H1 (cell line): Measurements from ENCODE around the gene FZD4. TPM values are rescaled to one million over a fixed set of nuclear protein-coding genes. Genes with fewer than 3 reads are reported as not detected.

Experiments used
- CTCF ChIA-PET: fragments of 300-600 bp; sonication (Branson Sonifier 250); formaldehyde crosslinking; loops from one replicate; lab custom pipeline; 2021; ENCODE audit not compliant: partially characterized antibody; lab: Charles Lee
- POLR2A ChIA-PET: fragments of 300-600 bp; sonication (Branson Sonifier 250); formaldehyde crosslinking; loops from one replicate; lab custom pipeline; 2021; ENCODE audit warnings: inconsistent platforms; ENCODE audit not compliant: partially characterized antibody; lab: Charles Lee
- DNase-seq, 2 experiments: peaks; one replicate each; pipeline versions ENCODE4 v3.0.0 to v3.0.0-alpha.2; 2010 to 2022; ENCODE audit warnings: low spot score in 2 of 2, low read depth in 1 of 2, mixed read lengths in 1 of 2
- FAIRE-seq: peaks from 2 replicates; lab custom pipeline; 2011; peaks lifted over from hg19 to GRCh38; lab: Jason Lieb, UNC
- H2AFZ ChIP-seq: 2 replicates; pipeline ENCODE4 v1.8.1; 2012; ENCODE audit warnings: low read length, inconsistent platforms
- H2AK5ac ChIP-seq: 2 replicates; pipeline ENCODE4 v1.6.1; 2013; ENCODE audit warnings: low read depth, low read length
- H2BK120ac ChIP-seq: replicated peaks from 2 replicates; pipeline ENCODE3; 2013; ENCODE audit warnings: low read depth, low read length, inconsistent platforms
- H2BK12ac ChIP-seq: 2 replicates; pipeline ENCODE4 v1.6.1; 2013; ENCODE audit warnings: low read depth, low read length
- H2BK15ac ChIP-seq: 2 replicates; pipeline ENCODE4 v1.6.1; 2013; ENCODE audit warnings: low read length
- H2BK20ac ChIP-seq: 2 replicates; pipeline ENCODE4 v1.6.1; 2013; ENCODE audit warnings: low read length
- H2BK5ac ChIP-seq: 2 replicates; pipeline ENCODE4 v1.6.1; 2013; ENCODE audit warnings: low read depth, low read length
- H3K14ac ChIP-seq: 2 replicates; pipeline ENCODE4 v1.6.1; 2013; ENCODE audit warnings: inconsistent platforms; ENCODE audit not compliant: insufficient read length
- H3K18ac ChIP-seq: 2 replicates; pipeline ENCODE4 v1.6.1; 2013; ENCODE audit warnings: low read length; ENCODE audit errors: extremely low read depth
- H3K23ac ChIP-seq: 2 replicates; pipeline ENCODE4 v1.6.1; 2013; ENCODE audit warnings: inconsistent platforms; ENCODE audit not compliant: insufficient read length
- H3K23me2 ChIP-seq: 2 replicates; pipeline ENCODE4 v1.6.1; 2013; ENCODE audit warnings: low read depth, low read length
- H3K27ac ChIP-seq: 2 replicates; pipeline ENCODE4 v1.6.1; 2011; ENCODE audit warnings: low read depth, low read length, inconsistent platforms
- H3K27me3 ChIP-seq, 4 experiments: replicated peaks in 1 of 4; 1 replicate in 1 of 4; 2 replicates in 3 of 4; pipeline versions ENCODE4 v1.6.1 to v1.8.1; 2011 to 2013; ENCODE audit warnings: low read length in 3 of 4, mild to moderate bottlenecking in 3 of 4, inconsistent platforms in 2 of 4, mixed read lengths in 2 of 4, moderate library complexity in 1 of 4; ENCODE audit not compliant: control insufficient read depth in 3 of 4, insufficient read depth in 3 of 4; ENCODE audit errors: extremely low read depth in 1 of 4
- H3K36me3 ChIP-seq, 4 experiments: 2 replicates each; pipeline versions ENCODE4 v1.6.1 to v1.8.1; 2011 to 2013; ENCODE audit warnings: mild to moderate bottlenecking in 4 of 4, low read length in 3 of 4, moderate library complexity in 2 of 4, control low read depth in 1 of 4, inconsistent platforms in 1 of 4; ENCODE audit not compliant: insufficient read depth in 4 of 4, control insufficient read depth in 2 of 4
- H3K4ac ChIP-seq: replicated peaks from 2 replicates; pipeline ENCODE3; 2013; ENCODE audit warnings: low read length, low read depth, mixed read lengths, inconsistent platforms; ENCODE audit not compliant: insufficient read length
- H3K4me1 ChIP-seq, 4 experiments: replicated peaks in 1 of 4; 1 replicate in 1 of 4; 2 replicates in 3 of 4; pipeline versions ENCODE4 v1.6.1 to v1.8.1; 2011 to 2013; ENCODE audit warnings: low read length in 3 of 4, inconsistent platforms in 2 of 4, mixed read lengths in 1 of 4; ENCODE audit not compliant: insufficient read depth in 4 of 4, control insufficient read depth in 3 of 4
- H3K4me2 ChIP-seq, 2 experiments: 2 replicates each; pipeline versions ENCODE4 v1.6.1 to v1.8.1; 2011 to 2013; ENCODE audit warnings: low read depth in 2 of 2, low read length in 2 of 2, control low read depth in 1 of 2, inconsistent platforms in 1 of 2, mild to moderate bottlenecking in 1 of 2; ENCODE audit not compliant: insufficient read depth in 1 of 2
- H3K4me3 ChIP-seq, 4 experiments: fragments of 200-600, 300-600 bp in 1 of 4; sonication (generic), shearing (Covaris generic), sonication (Bioruptor Twin) in 1 of 4; 2 replicates each; pipeline versions ENCODE4 v1.5.1 to v1.8.1; 2011 to 2016; ENCODE audit warnings: low read length in 4 of 4, low read depth in 3 of 4, control low read depth in 2 of 4, inconsistent platforms in 2 of 4, mild to moderate bottlenecking in 2 of 4, mixed read lengths in 1 of 4, moderate library complexity in 1 of 4; ENCODE audit not compliant: insufficient read depth in 2 of 4; ENCODE audit errors: extremely low read depth in 1 of 4
- H3K56ac ChIP-seq: replicated peaks from 2 replicates; pipeline ENCODE3; 2013; ENCODE audit warnings: low read depth, mild to moderate bottlenecking, mixed read lengths, low read length, inconsistent platforms; ENCODE audit not compliant: insufficient read length
- H3K79me1 ChIP-seq: 2 replicates; pipeline ENCODE4 v1.6.1; 2013; ENCODE audit warnings: low read depth, low read length, control low read depth
- H3K79me2 ChIP-seq, 2 experiments: 2 replicates each; pipeline versions ENCODE4 v1.6.1 to v1.8.1; 2012 to 2013; ENCODE audit warnings: low read length in 2 of 2, mild to moderate bottlenecking in 2 of 2, inconsistent platforms in 1 of 2; ENCODE audit not compliant: insufficient read depth in 2 of 2, control insufficient read depth in 1 of 2
- H3K9ac ChIP-seq, 4 experiments: replicated peaks in 1 of 4; 1 replicate in 1 of 4; 2 replicates in 3 of 4; pipeline versions ENCODE4 v1.6.1 to v1.8.1; 2011 to 2013; ENCODE audit warnings: low read depth in 3 of 4, low read length in 3 of 4, control low read depth in 2 of 4, mild to moderate bottlenecking in 2 of 4, moderate library complexity in 2 of 4, inconsistent platforms in 1 of 4; ENCODE audit errors: extremely low read depth in 1 of 4
- H3K9me3 ChIP-seq, 2 experiments: 2 replicates each; pipeline versions ENCODE4 v1.6.1 to v1.8.1; 2012 to 2013; ENCODE audit warnings: mild to moderate bottlenecking in 2 of 2, moderate library complexity in 2 of 2, control low read depth in 1 of 2, inconsistent platforms in 1 of 2, low read depth in 1 of 2, low read length in 1 of 2, mixed read lengths in 1 of 2; ENCODE audit not compliant: insufficient read depth in 2 of 2
- H4K20me1 ChIP-seq, 2 experiments: replicated peaks in 1 of 2; 2 replicates each; pipeline versions ENCODE3 to v1.8.1; 2011 to 2013; ENCODE audit warnings: inconsistent platforms in 2 of 2, low read length in 2 of 2, mild to moderate bottlenecking in 1 of 2; ENCODE audit not compliant: insufficient read depth in 2 of 2, control insufficient read depth in 1 of 2
- H4K5ac ChIP-seq: 2 replicates; pipeline ENCODE4 v1.6.1; 2013; ENCODE audit warnings: low read length, low read depth, mixed read lengths, inconsistent platforms; ENCODE audit not compliant: insufficient read length
- H4K8ac ChIP-seq: 2 replicates; pipeline ENCODE4 v1.8.0; 2013; ENCODE audit warnings: mild to moderate bottlenecking, moderate library complexity, low read length, inconsistent platforms; ENCODE audit not compliant: insufficient read depth; ENCODE audit errors: extremely low read depth
- H4K91ac ChIP-seq: replicated peaks from 2 replicates; pipeline ENCODE3; 2013; ENCODE audit warnings: low read length, mixed read lengths, inconsistent platforms; ENCODE audit not compliant: insufficient read length
- GABPA ChIP-seq: IDR thresholded peaks from 2 replicates; pipeline ENCODE4 v1.6.1; 2011; ENCODE audit warnings: mild to moderate bottlenecking, low read length, moderate library complexity, borderline replicate concordance; ENCODE audit not compliant: insufficient read depth
- SAP30 ChIP-seq: fragments of 300-600 bp; sonication (generic); IDR thresholded peaks from 2 replicates; pipeline ENCODE4 v1.7.1; 2012; ENCODE audit warnings: low read length, moderate library complexity, mild to moderate bottlenecking, inconsistent platforms; ENCODE audit not compliant: insufficient read depth, insufficient replicate concordance
- WGBS, 2 experiments: shearing (Covaris generic) in 1 of 2; methylation state at CpG; one replicate each; pipeline versions ENCODE4 v1.1.6 to v1.1.7; 2013 to 2015; ENCODE audit warnings: low lambda C conversion rate in 2 of 2, mixed read lengths in 2 of 2, inconsistent platforms in 1 of 2, low coverage in 1 of 2, missing lambda C conversion rate in 1 of 2; ENCODE audit not compliant: insufficient replicate concordance in 2 of 2, insufficient coverage in 1 of 2, insufficient read length in 1 of 2; ENCODE audit errors: extremely low coverage in 1 of 2, missing lambda C conversion rate in 1 of 2; 5-methylcytosine and 5-hydroxymethylcytosine counted together
- polyA plus RNA-seq, 7 experiments: library from polyadenylated mRNA; depleted of rRNA in 3 of 7; stranded (reverse) in 5 of 7; unstranded in 2 of 7; fragments of >200 nt in 5 of 7; fragments of 200-250 nt in 2 of 7; gene quantifications; 1 replicate in 5 of 7; 2 replicates in 1 of 7; 4 replicates in 1 of 7; pipeline versions ENCODE4 v1.2.1 to v1.2.3, GENCODE V29; 2011 to 2013; ENCODE audit warnings: missing spikeins in 2 of 7, mixed read lengths in 2 of 7
- total RNA-seq: library from RNA; stranded (reverse); fragmentation: NEBNext Ultra II Directional; extraction: Animal tissue kit (Norgen Biotek cat#: 25700); gene quantifications from 2 replicates; pipeline ENCODE4 v1.2.1, GENCODE V29; 2021

FZD4 gene
- total and polyA plus RNA-seq, 2 of the 8 experiments (the other 6 are each of a cell fraction or from before 2014, with no cell fraction given), result 3.1 to 7.1 TPM

GRCh38 chr11:86926975-86927374, 28.2 kb downstream of the FZD4 start:
- H4K8ac ChIP-seq, result no peak overlapping the region
- H2AFZ ChIP-seq, result no peak overlapping the region
- no peak overlapping the region for H2BK15ac ChIP-seq
- no peaks in the 10 kb centered on the region for H3K23me2 ChIP-seq
- H4K5ac ChIP-seq, result no peak overlapping the region
- no peaks in the 10 kb centered on the region for H3K36me3 ChIP-seq
- no peaks in the 10 kb centered on the region for H3K79me2 ChIP-seq
- no peaks in the 10 kb centered on the region for H4K20me1 ChIP-seq
- H2BK12ac ChIP-seq, result no peak overlapping the region
- H3K27ac ChIP-seq, result no peak overlapping the region
- ChIA-PET CTCF (interaction anchor here (1.2 to 2.7 kb wide), 5 partner anchors 10 to 568 kb away, joined by 3 to 14 read pairs (median 4); no protein-coding TSS in a partner anchor), POLR2A (no interaction called here)
- H3K18ac ChIP-seq, result no peak overlapping the region
- H3K27me3 ChIP-seq, result no peaks in the 10 kb centered on the region
- no peak overlapping the region for H2BK5ac ChIP-seq
- H3K4me2 ChIP-seq, result no peak overlapping the region
- no peak overlapping the region for H2BK20ac ChIP-seq
- no peak overlapping the region for H3K4ac ChIP-seq
- H3K14ac ChIP-seq, result no peak overlapping the region
- DNase-seq, result no peak
- TF ChIP-seq SAP30 (no peak), GABPA (no peak)
- TF ChIP-seq, all 59 proteins: peak for 0
- H4K91ac ChIP-seq, result no peak overlapping the region
- no peak overlapping the region for H2BK120ac ChIP-seq
- H3K79me1 ChIP-seq, result no peaks in the 10 kb centered on the region
- H3K9me3 ChIP-seq, result no peaks in the 10 kb centered on the region
- no peak overlapping the region for H3K4me3 ChIP-seq
- peaks cover 0 to 9% (median 4%) of the 10 kb centered on the region in 4 experiments; a peak in 4 of 7 replicates for H3K4me1 ChIP-seq
- H3K9ac ChIP-seq, result no peak overlapping the region
- no peak overlapping the region for H3K23ac ChIP-seq
- WGBS, 2 experiments, result 84% methylated on average over 3 of the region's 3 CpGs; no CpG with 5 or more reads in 1 of the 2 experiments
- no peak overlapping the region for H2AK5ac ChIP-seq
- no peak overlapping the region for H3K56ac ChIP-seq
- FAIRE-seq, result no peak
